GM19023 (cell line): Measurements from ENCODE around the gene TNFRSF13B.
"Not testable (repeated sequence)": the region's sequence is repeated elsewhere in the genome, so short reads cannot be mapped to it uniquely, and the experiment has no call there.

Source experiments
- ATAC-seq: cut with Tn5 transposase; IDR thresholded peaks from one replicate; pipeline ENCODE4 v1.9.1; 2021; ENCODE audit warnings: mild to moderate bottlenecking, moderate library complexity; ENCODE audit not compliant: unreplicated experiment

The TNFRSF13B gene

GRCh38 chr17:17007891-17008290 is 36.0 kb upstream of the TNFRSF13B start:
- ATAC-seq = not testable (repeated sequence)

GRCh38 chr17:17004997-17005614 is 33.2 kb upstream of the TNFRSF13B start:
- ATAC-seq = not testable (repeated sequence)

- no peak for ATAC-seq
These were observed 32.5 kb upstream of the TNFRSF13B start for GRCh38 chr17:17004251-17004996.

GRCh38 chr17:17002731-17003715 is 31.1 kb upstream of the TNFRSF13B start:
- not testable (repeated sequence) for ATAC-seq

- ATAC-seq = peak; percentile 58
These were observed 30.1 kb upstream of the TNFRSF13B start for GRCh38 chr17:17001874-17002520.

- ATAC-seq = no peak
These were observed 29.3 kb upstream of the TNFRSF13B start for GRCh38 chr17:17001076-17001777.

GRCh38 chr17:16999931-17000625 is 28.2 kb upstream of the TNFRSF13B start:
- ATAC-seq = no peak

GRCh38 chr17:16997514-16998429 is 25.9 kb upstream of the TNFRSF13B start:
- peak; percentile 91 for ATAC-seq

GRCh38 chr17:16996726-16997125 is 24.8 kb upstream of the TNFRSF13B start:
- ATAC-seq = not testable (repeated sequence)

- no peak for ATAC-seq
These were observed 24.0 kb upstream of the TNFRSF13B start for GRCh38 chr17:16995930-16996329.

- ATAC-seq = no peak
These were observed 22.7 kb upstream of the TNFRSF13B start for GRCh38 chr17:16994631-16995030.

- ATAC-seq = no peak
These were observed 19.6 kb upstream of the TNFRSF13B start for GRCh38 chr17:16991349-16992009.

GRCh38 chr17:16989953-16990860 is 18.3 kb upstream of the TNFRSF13B start:
- no peak for ATAC-seq

- ATAC-seq = peak; percentile 34
These were observed 17.5 kb upstream of the TNFRSF13B start for GRCh38 chr17:16989230-16989952.

- peak; percentile 2 for ATAC-seq
These were observed 16.9 kb upstream of the TNFRSF13B start for GRCh38 chr17:16988749-16989229.
